ENCODE results near the gene CHST10.

DNA sequence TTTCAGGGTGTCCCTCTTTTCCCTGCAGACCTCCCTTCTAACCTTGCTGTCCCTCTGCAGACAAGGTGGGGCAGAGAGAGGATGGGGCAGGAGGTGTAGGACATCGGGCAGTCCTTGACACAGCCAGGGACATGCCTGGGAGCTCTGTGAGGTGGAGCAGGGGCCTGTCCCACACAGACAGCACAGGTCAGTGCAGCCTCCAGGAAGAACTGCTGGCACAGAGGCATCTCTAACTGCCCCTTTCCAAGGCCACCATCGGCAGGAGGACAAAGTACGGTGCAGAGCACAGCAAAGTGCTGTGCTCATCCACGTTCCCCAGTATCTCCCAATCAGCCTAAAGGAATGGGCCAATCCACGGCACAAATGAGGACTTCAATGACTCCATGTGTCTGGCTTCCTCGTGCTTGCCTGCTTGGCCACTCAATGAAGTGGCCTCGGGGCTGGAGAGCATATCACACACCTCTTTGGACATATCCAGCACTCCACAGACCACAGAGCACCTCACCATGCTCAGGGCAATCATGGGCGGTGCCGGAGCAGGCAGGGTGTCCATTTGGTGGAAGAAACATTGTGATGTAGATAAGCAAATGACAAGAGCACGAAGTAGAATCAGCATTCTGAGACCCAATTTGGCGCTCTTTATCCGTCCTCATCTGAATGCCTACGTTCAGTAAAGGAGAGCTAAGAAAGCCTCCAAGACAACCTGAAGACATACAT is 11.9 kb downstream of the CHST10 start:
- TF ChIP-seq, protein P1, sequence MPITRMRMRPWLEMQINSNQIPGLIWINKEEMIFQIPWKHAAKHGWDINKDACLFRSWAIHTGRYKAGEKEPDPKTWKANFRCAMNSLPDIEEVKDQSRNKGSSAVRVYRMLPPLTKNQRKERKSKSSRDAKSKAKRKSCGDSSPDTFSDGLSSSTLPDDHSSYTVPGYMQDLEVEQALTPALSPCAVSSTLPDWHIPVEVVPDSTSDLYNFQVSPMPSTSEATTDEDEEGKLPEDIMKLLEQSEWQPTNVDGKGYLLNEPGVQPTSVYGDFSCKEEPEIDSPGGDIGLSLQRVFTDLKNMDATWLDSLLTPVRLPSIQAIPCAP (CRISPR knock-in tag; IDR thresholded peaks at IDR 0.05): no peak
- TF ChIP-seq FOXP1 (CRISPR knock-in tag; IDR thresholded peaks at IDR 0.05; ENCODE audit: borderline replicate concordance) (no peak), ZBTB21 (CRISPR knock-in tag; IDR thresholded peaks at IDR 0.05; ENCODE audit: borderline replicate concordance) (no peak), PRRX2 (CRISPR knock-in tag; IDR thresholded peaks at IDR 0.05) (no peak), ZNF263 (CRISPR knock-in tag; IDR thresholded peaks at IDR 0.05; ENCODE audit: low read depth) (no peak), NFYB (CRISPR knock-in tag; conservative IDR thresholded peaks at IDR 0.05; ENCODE audit: low read depth) (no peak), TCF7 (CRISPR knock-in tag; IDR thresholded peaks at IDR 0.05; ENCODE audit: low read depth) (no peak)
- TF ChIP-seq, protein P2, sequence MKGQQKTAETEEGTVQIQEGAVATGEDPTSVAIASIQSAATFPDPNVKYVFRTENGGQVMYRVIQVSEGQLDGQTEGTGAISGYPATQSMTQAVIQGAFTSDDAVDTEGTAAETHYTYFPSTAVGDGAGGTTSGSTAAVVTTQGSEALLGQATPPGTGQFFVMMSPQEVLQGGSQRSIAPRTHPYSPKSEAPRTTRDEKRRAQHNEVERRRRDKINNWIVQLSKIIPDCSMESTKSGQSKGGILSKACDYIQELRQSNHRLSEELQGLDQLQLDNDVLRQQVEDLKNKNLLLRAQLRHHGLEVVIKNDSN (CRISPR knock-in tag; IDR thresholded peaks at IDR 0.05): no peak
- TF ChIP-seq, protein P3, sequence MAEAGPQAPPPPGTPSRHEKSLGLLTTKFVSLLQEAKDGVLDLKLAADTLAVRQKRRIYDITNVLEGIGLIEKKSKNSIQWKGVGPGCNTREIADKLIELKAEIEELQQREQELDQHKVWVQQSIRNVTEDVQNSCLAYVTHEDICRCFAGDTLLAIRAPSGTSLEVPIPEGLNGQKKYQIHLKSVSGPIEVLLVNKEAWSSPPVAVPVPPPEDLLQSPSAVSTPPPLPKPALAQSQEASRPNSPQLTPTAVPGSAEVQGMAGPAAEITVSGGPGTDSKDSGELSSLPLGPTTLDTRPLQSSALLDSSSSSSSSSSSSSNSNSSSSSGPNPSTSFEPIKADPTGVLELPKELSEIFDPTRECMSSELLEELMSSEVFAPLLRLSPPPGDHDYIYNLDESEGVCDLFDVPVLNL (CRISPR knock-in tag; IDR thresholded peaks at IDR 0.05; ENCODE audit: borderline replicate concordance, low read depth): no peak
- TF ChIP-seq, protein P4, sequence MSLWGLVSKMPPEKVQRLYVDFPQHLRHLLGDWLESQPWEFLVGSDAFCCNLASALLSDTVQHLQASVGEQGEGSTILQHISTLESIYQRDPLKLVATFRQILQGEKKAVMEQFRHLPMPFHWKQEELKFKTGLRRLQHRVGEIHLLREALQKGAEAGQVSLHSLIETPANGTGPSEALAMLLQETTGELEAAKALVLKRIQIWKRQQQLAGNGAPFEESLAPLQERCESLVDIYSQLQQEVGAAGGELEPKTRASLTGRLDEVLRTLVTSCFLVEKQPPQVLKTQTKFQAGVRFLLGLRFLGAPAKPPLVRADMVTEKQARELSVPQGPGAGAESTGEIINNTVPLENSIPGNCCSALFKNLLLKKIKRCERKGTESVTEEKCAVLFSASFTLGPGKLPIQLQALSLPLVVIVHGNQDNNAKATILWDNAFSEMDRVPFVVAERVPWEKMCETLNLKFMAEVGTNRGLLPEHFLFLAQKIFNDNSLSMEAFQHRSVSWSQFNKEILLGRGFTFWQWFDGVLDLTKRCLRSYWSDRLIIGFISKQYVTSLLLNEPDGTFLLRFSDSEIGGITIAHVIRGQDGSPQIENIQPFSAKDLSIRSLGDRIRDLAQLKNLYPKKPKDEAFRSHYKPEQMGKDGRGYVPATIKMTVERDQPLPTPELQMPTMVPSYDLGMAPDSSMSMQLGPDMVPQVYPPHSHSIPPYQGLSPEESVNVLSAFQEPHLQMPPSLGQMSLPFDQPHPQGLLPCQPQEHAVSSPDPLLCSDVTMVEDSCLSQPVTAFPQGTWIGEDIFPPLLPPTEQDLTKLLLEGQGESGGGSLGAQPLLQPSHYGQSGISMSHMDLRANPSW (CRISPR knock-in tag; conservative IDR thresholded peaks at IDR 0.05; ENCODE audit: low read depth): no peak
- TF ChIP-seq, protein P5, sequence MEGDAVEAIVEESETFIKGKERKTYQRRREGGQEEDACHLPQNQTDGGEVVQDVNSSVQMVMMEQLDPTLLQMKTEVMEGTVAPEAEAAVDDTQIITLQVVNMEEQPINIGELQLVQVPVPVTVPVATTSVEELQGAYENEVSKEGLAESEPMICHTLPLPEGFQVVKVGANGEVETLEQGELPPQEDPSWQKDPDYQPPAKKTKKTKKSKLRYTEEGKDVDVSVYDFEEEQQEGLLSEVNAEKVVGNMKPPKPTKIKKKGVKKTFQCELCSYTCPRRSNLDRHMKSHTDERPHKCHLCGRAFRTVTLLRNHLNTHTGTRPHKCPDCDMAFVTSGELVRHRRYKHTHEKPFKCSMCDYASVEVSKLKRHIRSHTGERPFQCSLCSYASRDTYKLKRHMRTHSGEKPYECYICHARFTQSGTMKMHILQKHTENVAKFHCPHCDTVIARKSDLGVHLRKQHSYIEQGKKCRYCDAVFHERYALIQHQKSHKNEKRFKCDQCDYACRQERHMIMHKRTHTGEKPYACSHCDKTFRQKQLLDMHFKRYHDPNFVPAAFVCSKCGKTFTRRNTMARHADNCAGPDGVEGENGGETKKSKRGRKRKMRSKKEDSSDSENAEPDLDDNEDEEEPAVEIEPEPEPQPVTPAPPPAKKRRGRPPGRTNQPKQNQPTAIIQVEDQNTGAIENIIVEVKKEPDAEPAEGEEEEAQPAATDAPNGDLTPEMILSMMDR (IDR thresholded peaks at IDR 0.05): no peak
- TF ChIP-seq, protein P6, sequence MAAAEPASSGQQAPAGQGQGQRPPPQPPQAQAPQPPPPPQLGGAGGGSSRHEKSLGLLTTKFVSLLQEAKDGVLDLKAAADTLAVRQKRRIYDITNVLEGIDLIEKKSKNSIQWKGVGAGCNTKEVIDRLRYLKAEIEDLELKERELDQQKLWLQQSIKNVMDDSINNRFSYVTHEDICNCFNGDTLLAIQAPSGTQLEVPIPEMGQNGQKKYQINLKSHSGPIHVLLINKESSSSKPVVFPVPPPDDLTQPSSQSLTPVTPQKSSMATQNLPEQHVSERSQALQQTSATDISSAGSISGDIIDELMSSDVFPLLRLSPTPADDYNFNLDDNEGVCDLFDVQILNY (CRISPR knock-in tag; IDR thresholded peaks at IDR 0.05): no peak
- TF ChIP-seq, protein P7, sequence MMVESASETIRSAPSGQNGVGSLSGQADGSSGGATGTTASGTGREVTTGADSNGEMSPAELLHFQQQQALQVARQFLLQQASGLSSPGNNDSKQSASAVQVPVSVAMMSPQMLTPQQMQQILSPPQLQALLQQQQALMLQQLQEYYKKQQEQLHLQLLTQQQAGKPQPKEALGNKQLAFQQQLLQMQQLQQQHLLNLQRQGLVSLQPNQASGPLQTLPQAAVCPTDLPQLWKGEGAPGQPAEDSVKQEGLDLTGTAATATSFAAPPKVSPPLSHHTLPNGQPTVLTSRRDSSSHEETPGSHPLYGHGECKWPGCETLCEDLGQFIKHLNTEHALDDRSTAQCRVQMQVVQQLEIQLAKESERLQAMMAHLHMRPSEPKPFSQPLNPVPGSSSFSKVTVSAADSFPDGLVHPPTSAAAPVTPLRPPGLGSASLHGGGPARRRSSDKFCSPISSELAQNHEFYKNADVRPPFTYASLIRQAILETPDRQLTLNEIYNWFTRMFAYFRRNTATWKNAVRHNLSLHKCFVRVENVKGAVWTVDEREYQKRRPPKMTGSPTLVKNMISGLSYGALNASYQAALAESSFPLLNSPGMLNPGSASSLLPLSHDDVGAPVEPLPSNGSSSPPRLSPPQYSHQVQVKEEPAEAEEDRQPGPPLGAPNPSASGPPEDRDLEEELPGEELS (CRISPR knock-in tag; IDR thresholded peaks at IDR 0.05): no peak

Data from WTC11 (cell line).